Right atrium auricular region (tissue), 2 donors: ENCODE data around the gene MAP2K6. TPM values are rescaled to one million over a fixed set of nuclear protein-coding genes. Genes with fewer than 3 reads are reported as not detected.

Experiments
- DNase-seq: peaks from one replicate; pipeline ENCODE4 v3.0.0-alpha.2; 2019; ENCODE audit warnings: low spot score
- H3K27ac ChIP-seq, 2 donors: fragments of 200-600 bp; sonication (generic); 1 replicate in 1 of 2; 2 replicates in 1 of 2; pipeline ENCODE4 v1.5.1; 2016 to 2019
- H3K27me3 ChIP-seq, 2 donors: fragments of 200-600 bp; sonication (generic); one replicate each; pipeline versions ENCODE4 v1.5.1 to v1.6.0; 2017 to 2019
- H3K36me3 ChIP-seq: fragments of 200-600 bp; sonication (generic); one replicate; pipeline ENCODE4 v1.5.1; 2016
- H3K4me1 ChIP-seq, 2 donors: fragments of 200-600 bp; sonication (generic); one replicate each; pipeline versions ENCODE4 v1.5.1 to v1.6.0; 2017 to 2019
- H3K4me3 ChIP-seq, 2 donors: fragments of 200-600 bp; sonication (generic); 1 replicate in 1 of 2; 2 replicates in 1 of 2; pipeline ENCODE4 v1.5.1; 2017 to 2019; ENCODE audit warnings: mild to moderate bottlenecking in 1 of 2, moderate library complexity in 1 of 2
- H3K9me3 ChIP-seq, 2 donors: fragments of 200-600 bp; sonication (generic); one replicate each; pipeline ENCODE4 v1.5.1; 2019
- total RNA-seq, 2 donors: library from RNA; depleted of rRNA; stranded (reverse); fragments of >200 nt; gene quantifications; one replicate each; pipeline ENCODE4 v1.1.0, GENCODE V29; 2016
- TF ChIP-seq, protein P1 (sequence below), 2 donors: fragments of 200-600 bp; sonication (generic); IDR thresholded peaks; one replicate each; pipeline ENCODE4 v1.5.1; 2019; ENCODE audit warnings: antibody characterized with exemption in 2 of 2

The MAP2K6 gene
- total RNA-seq, 2 donors from 2014 or later = 0.90 to 5.3 TPM

DNA sequence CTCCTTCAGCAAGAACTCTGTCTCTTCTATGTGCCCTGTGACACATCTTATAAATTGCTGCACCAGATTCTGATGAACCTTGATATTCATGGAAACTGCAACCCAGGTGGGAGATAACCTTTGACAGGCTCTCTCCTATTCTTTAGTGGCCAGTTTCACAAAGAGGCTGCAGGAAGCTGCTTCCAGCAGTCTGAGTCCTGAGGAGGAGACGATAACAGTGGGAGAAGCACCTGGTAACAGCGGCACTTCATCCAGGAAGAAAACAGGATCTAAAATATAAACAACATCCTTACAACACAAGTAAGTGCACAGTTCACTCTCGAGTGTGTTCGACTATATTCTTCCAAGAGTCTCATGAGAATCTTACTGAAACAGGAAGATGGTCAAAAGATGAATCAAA lies 180.1 kb downstream of the MAP2K6 start:
- H3K4me3 ChIP-seq = no peak overlapping the region
- no peak for DNase-seq
- H3K9me3 ChIP-seq = no peaks in the 10 kb centered on the region
- H3K4me1 ChIP-seq = no peaks in the 10 kb centered on the region
- no peaks in the 10 kb centered on the region for H3K27me3 ChIP-seq
- no peaks in the 10 kb centered on the region for H3K36me3 ChIP-seq
- no peak overlapping the region for H3K27ac ChIP-seq
- TF ChIP-seq, protein P1, sequence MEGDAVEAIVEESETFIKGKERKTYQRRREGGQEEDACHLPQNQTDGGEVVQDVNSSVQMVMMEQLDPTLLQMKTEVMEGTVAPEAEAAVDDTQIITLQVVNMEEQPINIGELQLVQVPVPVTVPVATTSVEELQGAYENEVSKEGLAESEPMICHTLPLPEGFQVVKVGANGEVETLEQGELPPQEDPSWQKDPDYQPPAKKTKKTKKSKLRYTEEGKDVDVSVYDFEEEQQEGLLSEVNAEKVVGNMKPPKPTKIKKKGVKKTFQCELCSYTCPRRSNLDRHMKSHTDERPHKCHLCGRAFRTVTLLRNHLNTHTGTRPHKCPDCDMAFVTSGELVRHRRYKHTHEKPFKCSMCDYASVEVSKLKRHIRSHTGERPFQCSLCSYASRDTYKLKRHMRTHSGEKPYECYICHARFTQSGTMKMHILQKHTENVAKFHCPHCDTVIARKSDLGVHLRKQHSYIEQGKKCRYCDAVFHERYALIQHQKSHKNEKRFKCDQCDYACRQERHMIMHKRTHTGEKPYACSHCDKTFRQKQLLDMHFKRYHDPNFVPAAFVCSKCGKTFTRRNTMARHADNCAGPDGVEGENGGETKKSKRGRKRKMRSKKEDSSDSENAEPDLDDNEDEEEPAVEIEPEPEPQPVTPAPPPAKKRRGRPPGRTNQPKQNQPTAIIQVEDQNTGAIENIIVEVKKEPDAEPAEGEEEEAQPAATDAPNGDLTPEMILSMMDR (IDR thresholded peaks at IDR 0.05) = no peak

DNA sequence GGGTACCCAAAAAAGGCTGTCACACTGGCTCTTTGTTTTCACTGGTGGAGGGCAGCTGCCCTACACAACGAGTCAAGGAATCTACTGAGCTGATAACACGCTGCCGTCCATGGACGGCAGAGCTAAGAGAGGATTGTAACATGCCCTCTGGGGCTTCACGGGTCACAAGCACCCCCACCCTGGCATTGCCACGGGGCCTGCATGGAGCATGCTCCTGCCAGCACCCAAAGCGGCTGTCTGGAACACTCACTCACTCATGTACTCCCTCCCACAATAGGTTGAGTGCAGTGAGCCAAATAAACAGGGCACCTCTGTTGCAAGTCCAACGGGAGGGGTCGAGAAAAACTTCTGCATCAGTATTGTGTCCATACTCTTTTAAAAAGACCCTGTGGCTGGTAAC lies 181.6 kb downstream of the MAP2K6 start:
- no peaks in the 10 kb centered on the region for H3K36me3 ChIP-seq
- H3K9me3 ChIP-seq = no peaks in the 10 kb centered on the region
- H3K4me1 ChIP-seq = no peaks in the 10 kb centered on the region
- no peaks in the 10 kb centered on the region for H3K27me3 ChIP-seq
- DNase-seq = no peak
- no peak overlapping the region for H3K4me3 ChIP-seq
- no peak overlapping the region for H3K27ac ChIP-seq
- TF ChIP-seq, protein P1 (IDR thresholded peaks at IDR 0.05) = no peak

DNA sequence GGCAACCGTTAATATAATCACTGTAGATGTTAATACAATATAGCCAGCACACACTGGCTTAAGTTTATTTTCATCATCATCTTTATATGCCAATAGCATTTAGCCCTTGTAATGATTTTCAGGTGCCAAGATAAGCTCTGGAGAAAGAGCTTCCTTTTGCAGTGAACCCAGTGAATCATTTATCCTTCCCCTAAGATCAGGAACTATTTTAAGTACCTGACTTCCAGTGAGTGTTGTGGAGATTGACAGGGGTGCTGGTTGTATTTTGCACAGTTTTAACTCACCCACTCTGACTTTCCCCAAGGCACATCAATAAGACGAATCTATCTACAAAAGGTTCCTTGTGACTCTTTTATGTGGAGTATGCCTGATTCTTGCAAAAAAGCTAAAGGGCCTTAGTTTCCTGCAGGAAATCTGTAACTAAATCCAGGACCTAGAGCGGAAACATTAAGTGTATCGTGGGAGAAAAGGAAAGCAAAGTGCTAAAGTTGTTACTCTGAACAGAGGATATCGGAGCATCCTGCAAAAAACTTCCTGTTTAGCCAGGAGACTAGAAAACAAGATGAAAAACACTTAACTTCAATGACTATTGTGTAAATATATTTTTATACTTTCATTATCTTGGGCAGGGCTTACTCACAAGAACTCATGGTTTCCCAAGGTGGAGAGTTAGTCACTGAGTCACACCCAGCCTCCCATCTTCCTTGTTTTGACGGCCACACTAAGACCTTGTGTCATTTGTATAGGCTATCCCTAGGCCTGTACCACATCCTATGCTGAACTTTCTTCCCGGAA lies 183.6 kb downstream of the MAP2K6 start:
- H3K36me3 ChIP-seq = no peaks in the 10 kb centered on the region
- no peak overlapping the region for H3K27ac ChIP-seq
- TF ChIP-seq, protein P1 (IDR thresholded peaks at IDR 0.05) = no peak
- no peaks in the 10 kb centered on the region for H3K27me3 ChIP-seq
- no peak for DNase-seq
- no peak overlapping the region for H3K4me3 ChIP-seq
- H3K9me3 ChIP-seq = no peaks in the 10 kb centered on the region
- H3K4me1 ChIP-seq = no peaks in the 10 kb centered on the region

DNA sequence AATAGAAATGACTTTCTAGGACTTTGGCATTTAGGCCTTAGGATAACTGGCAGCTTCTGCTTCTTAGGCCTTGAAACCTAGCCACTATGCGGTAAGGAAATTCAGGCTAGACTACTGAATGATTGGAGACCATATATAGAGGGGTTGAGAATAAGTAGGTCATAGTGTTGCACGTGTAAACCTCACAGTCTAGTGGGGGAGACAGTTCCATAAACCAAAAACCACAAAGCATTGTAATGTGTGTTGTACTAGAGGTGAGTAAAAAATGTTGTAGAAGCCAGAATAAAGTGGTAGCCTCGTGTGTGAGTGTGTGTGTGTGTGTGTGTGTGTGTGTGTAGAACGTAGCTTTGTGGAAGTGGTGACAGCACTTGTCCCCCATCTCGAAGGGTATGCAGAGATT lies 188.5 kb downstream of the MAP2K6 start:
- no peak overlapping the region for H3K4me3 ChIP-seq
- TF ChIP-seq, protein P1 (IDR thresholded peaks at IDR 0.05) = no peak
- no peak for DNase-seq
- H3K27ac ChIP-seq = no peak overlapping the region
- no peaks in the 10 kb centered on the region for H3K36me3 ChIP-seq
- H3K9me3 ChIP-seq = no peaks in the 10 kb centered on the region
- H3K27me3 ChIP-seq = no peaks in the 10 kb centered on the region
- peaks cover 0 to 15% of the 10 kb centered on the region in 2 donors for H3K4me1 ChIP-seq

Other genes with a start within 250 kb of the MAP2K6 start
- 1 to 10 TPM; 1.3 to 2.1 TPM for gene ABCA10, start 185.9 kb upstream of the MAP2K6 start, total RNA-seq
- gene ABCA5, start 87.6 kb upstream of the MAP2K6 start, total RNA-seq = 10 to 100 TPM; 10.3 to 19.7 TPM